ENCODE measurements around the gene NRG2. TPM values are rescaled to one million over a fixed set of nuclear protein-coding genes. Genes with fewer than 3 reads are reported as not detected.

NRG2 gene
- total and polyA plus RNA-seq, 12 donors = 0.64 to 6.6 (median 2.9) TPM

GRCh38 chr5:139968547-139969261 is 74.4 kb downstream of the NRG2 start:
- Histone ChIP-seq H3K4me3 (peak overlapping the region in 1 of 10 donors; percentile 13), H3K27ac (peak overlapping the region in 1 of 10 donors; percentile 24), H3K36me3 (no peaks in the 10 kb centered on the region), H3K4me1 (peaks cover 8 to 48% (median 18%) of the 10 kb centered on the region in 9 donors), H3K9me3 (no peaks in the 10 kb centered on the region), H3K27me3 (no peaks in the 10 kb centered on the region)
- TF ChIP-seq CTCF (IDR thresholded peaks at IDR 0.05) = peak; percentile 95 to 100 (median 99)
- WGBS, 2 donors = 26 to 28% methylated on average over 23 of the region's 23 CpGs
- intact Hi-C loops (cut with DNase I) = loop anchor here (1.0 to 10.0 kb wide), 12 partner anchors 74 to 274 kb away; partner anchors contain the start of gene NRG2 (in 2 of the 10)
- ATAC-seq = peak; percentile 94 to 97 (median 96)
- peak; percentile 83 to 87 for DNase-seq

- Histone ChIP-seq H3K4me1 (peaks cover 8 to 48% (median 18%) of the 10 kb centered on the region in 9 donors), H3K36me3 (no peaks in the 10 kb centered on the region), H3K9me3 (no peaks in the 10 kb centered on the region), H3K4me3 (no peak overlapping the region), H3K27ac (no peak overlapping the region), H3K27me3 (no peaks in the 10 kb centered on the region)
- DNase-seq (no peak), ATAC-seq (no peak)
- WGBS, 2 donors = 98 to 99% methylated on average over 8 of the region's 8 CpGs
- intact Hi-C loops (cut with DNase I) = loop anchor here in 9 of 10 donors (2.0 to 10.0 kb wide), 9 partner anchors 73 to 273 kb away; partner anchors contain the start of gene NRG2 (in 2 of the 9)
- no peak for TF ChIP-seq CTCF (IDR thresholded peaks at IDR 0.05)
These were observed 75.7 kb downstream of the NRG2 start for GRCh38 chr5:139967353-139967752.

- no peak for ATAC-seq
- no peak for TF ChIP-seq CTCF (IDR thresholded peaks at IDR 0.05)
- H3K4me1 ChIP-seq = peaks cover 8 to 49% (median 18%) of the 10 kb centered on the region in 9 donors
- intact Hi-C loops (cut with DNase I) = loop anchor here in 9 of 10 donors (2.0 to 10.0 kb wide), 9 partner anchors 72 to 272 kb away; partner anchors contain the start of gene NRG2 (in 2 of the 9)
- H3K36me3 ChIP-seq = no peaks in the 10 kb centered on the region
- no peak overlapping the region for H3K4me3 ChIP-seq
- H3K27me3 ChIP-seq = no peaks in the 10 kb centered on the region
- no peaks in the 10 kb centered on the region for H3K9me3 ChIP-seq
- no peak overlapping the region for H3K27ac ChIP-seq
- WGBS, 2 donors = 86 to 94% methylated on average over 4 of the region's 4 CpGs
- DNase-seq = no peak
These were observed 76.2 kb downstream of the NRG2 start for GRCh38 chr5:139966856-139967255.

- 86 to 91% methylated on average over 8 of the region's 8 CpGs for WGBS, 2 donors
- no peak for ATAC-seq
- H3K36me3 ChIP-seq = no peaks in the 10 kb centered on the region
- H3K4me3 ChIP-seq = no peak overlapping the region
- no peak for TF ChIP-seq CTCF (IDR thresholded peaks at IDR 0.05)
- intact Hi-C loops (cut with DNase I) = loop anchor here in 8 of 10 donors (2.0 to 10.0 kb wide), 10 partner anchors 70 to 270 kb away; partner anchors contain the start of gene NRG2 (in 2 of the 8)
- H3K27ac ChIP-seq = no peak overlapping the region
- no peaks in the 10 kb centered on the region for H3K9me3 ChIP-seq
- DNase-seq = no peak
- peaks cover 11 to 54% (median 18%) of the 10 kb centered on the region in 9 donors for H3K4me1 ChIP-seq
- no peaks in the 10 kb centered on the region for H3K27me3 ChIP-seq
These were observed 78.0 kb downstream of the NRG2 start for GRCh38 chr5:139964994-139965565.

Data from heart right ventricle (tissue), 16 donors.